ENCODE measurements around the gene CBARP.

- TF ChIP-seq CTCF (IDR thresholded peaks at IDR 0.05), result no peak
- no peak for TF ChIP-seq ZFX (IDR thresholded peaks at IDR 0.05; ENCODE audit: borderline replicate concordance)
Observed at GRCh38 chr19:1239420-1239795, 1.6 kb upstream of the CBARP start.
